ENCODE measurements around the gene EDDM13.
"Not testable (repeated sequence)": the region's sequence is repeated elsewhere in the genome, so short reads cannot be mapped to it uniquely, and the experiment has no call there.

Gene EDDM13, protein sequence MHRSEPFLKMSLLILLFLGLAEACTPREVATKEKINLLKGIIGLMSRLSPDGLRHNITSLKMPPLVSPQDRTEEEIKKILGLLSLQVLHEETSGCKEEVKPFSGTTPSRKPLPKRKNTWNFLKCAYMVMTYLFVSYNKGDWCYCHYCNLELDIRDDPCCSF

DNA sequence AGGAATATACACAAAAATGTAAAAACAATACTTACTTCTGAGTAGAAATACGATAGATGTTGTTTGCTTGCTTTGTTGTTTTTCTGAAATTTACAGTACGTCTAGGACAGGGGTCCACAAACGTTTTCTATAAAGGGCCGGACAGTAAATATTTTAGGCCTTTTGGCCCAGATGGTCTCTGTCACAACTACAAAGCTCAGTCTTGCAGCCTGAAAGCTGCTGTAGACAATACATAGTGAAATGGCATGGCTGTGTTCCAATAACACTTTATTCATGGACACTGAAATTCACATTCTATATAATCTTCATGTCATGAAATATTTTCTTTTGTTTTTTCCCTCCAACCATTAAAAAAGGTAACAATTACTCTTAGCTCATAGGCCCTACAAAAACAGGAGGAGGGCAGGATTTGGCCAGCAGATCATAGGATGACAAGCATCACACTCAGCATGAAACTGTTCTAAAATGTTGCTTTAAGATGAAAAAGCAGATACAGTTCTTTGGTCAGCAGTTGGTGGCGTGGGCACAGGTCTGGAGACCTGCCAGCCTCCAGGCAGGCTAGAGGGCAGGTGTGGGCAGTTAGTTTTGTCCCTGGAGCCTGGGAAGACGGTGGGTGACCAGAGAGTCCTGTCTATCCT, at the start of gene EDDM13:
Gene EDDM13, plus strand, starts transcription at position 588 of the 638 bp plus-strand sequence. CDS start 87 bp downstream, outside the sequence.
- no peak within 1 kb of the TSS for H3K4me3 ChIP-seq (ENCODE audit: low read depth, low read length)
- TF ChIP-seq, protein P1, sequence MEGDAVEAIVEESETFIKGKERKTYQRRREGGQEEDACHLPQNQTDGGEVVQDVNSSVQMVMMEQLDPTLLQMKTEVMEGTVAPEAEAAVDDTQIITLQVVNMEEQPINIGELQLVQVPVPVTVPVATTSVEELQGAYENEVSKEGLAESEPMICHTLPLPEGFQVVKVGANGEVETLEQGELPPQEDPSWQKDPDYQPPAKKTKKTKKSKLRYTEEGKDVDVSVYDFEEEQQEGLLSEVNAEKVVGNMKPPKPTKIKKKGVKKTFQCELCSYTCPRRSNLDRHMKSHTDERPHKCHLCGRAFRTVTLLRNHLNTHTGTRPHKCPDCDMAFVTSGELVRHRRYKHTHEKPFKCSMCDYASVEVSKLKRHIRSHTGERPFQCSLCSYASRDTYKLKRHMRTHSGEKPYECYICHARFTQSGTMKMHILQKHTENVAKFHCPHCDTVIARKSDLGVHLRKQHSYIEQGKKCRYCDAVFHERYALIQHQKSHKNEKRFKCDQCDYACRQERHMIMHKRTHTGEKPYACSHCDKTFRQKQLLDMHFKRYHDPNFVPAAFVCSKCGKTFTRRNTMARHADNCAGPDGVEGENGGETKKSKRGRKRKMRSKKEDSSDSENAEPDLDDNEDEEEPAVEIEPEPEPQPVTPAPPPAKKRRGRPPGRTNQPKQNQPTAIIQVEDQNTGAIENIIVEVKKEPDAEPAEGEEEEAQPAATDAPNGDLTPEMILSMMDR (IDR thresholded peaks at IDR 0.05; ENCODE audit: low read depth, low read length), result no peak

DNA sequence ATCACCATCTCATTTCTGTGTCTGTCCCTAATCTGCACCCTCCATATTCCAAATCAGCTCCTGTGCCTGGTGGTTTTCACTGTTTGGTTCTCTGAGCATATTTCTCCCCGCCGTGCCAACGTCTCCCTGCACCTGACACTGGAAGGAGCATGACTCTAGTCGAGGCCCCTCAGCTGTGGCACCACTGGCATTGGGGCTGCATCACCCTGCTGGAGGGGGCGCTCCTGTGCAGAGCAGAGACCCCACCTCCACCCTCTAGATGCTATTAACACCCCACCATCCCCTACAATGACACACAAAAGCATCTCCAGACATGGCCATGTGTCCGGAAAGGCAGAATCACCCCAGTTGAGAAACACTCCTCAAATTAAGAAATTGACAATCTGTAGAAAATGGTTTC, 49.6 kb upstream of the EDDM13 start:
- H3K4me3 ChIP-seq (ENCODE audit: low read depth, low read length), result no peak overlapping the region
- TF ChIP-seq, protein P1 (IDR thresholded peaks at IDR 0.05; ENCODE audit: low read depth, low read length), result no peak

DNA sequence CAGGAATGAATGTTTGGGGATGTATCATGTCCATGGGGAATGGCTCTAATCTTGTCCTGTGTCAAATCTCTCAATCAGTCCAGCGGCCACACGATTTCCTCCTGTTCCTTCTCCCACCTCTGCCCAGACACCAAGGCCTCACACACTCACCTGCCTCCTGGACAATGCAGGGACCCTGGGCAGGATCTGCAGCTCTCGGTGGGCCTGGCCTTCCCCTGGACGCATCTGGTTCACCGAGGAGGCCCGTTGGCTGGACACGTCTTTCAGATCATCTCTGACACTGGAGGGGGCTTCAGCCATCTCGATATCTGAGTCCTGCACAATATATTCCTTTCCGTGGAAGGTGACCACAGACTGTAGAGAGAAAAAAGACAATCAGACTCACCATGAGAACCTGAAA, 49.1 kb upstream of the EDDM13 start:
- H3K4me3 ChIP-seq (ENCODE audit: low read depth, low read length), result no peak overlapping the region
- TF ChIP-seq, protein P1 (IDR thresholded peaks at IDR 0.05; ENCODE audit: low read depth, low read length), result no peak

DNA sequence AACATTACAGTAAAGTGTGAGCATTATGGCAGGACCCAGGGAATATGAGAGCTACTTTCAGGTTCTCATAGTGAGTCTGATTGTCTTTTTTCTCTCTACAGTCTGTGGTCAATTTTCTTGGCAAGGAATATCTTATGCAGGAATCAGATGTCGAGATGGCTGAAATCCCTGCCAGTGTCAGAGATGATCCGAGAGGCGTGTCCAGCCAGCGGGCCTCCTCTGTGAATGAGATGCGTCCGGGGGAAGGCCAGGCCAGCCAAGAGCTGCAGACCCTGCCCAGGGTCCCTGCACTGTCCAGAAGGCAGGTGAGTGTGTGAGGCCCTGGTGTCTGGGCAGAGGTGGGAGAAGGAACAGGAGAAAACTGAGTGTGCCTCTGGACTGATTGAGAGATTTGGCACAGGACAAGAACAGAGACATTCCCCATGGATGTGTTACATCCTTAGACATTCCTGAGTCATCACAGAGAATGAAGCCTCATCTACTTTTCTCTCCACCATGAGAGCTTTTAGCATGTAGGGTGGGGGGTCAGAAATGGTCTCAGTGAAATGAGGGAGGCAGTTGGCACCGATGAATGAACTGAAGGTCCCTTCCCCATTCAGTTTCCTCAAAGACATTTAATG, 27.3 kb upstream of the EDDM13 start:
- TF ChIP-seq, protein P1 (IDR thresholded peaks at IDR 0.05; ENCODE audit: low read depth, low read length), result no peak

DNA sequence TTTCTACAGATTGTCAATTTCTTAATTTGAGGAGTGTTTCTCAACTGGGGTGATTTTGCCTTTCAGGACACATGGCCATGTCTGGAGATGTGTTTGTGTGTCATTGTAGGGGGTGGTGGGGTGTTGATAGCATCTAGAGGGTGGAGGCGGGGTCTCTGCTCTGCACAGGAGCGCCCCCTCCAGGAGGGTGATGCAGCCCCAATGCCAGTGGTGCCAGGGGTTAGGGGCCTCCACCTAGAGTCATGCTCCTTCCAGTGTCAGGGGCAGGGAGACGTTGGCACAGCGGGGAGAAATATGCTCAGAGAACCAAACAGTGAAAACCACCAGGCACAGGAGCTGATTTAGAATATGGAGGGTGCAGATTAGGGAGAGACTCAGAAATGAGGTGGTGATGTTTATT, 26.8 kb upstream of the EDDM13 start:
- not testable (repeated sequence) for H3K4me3 ChIP-seq (ENCODE audit: low read depth, low read length)

More for the DNA sequence above, 27.3 kb upstream of the EDDM13 start:
- no peak overlapping the region for H3K4me3 ChIP-seq (ENCODE audit: low read depth, low read length)

DNA sequence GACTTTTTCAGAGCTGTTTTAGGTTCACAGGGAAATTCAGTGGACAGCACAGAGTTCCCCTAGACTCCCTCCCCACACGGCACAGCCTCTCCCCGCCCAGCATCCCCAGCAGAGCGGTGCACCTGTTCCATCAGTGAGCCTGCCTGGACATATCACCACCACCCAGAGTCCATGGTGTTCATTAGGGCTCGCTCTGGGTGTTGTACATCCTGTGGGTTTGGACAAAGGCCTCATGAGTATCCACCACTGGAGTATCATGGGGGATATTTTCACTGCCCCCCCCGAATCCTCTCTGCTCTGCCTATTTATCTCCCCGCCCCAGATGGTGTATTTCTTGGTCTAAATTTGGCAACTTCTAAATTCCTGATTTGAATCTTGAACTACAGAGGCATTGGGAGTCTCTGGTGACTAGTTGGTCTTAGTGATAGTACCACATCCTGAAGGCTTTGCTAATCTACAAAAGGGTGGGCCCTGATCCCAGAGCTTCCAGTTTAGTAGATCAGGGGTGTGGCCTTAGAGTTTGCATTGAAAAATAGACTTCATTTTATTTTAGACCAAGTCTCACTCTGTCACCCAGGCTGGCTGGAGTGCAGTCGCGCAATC, 23.7 kb upstream of the EDDM13 start:
- H3K4me3 ChIP-seq (ENCODE audit: low read depth, low read length), result not testable (repeated sequence)

DNA sequence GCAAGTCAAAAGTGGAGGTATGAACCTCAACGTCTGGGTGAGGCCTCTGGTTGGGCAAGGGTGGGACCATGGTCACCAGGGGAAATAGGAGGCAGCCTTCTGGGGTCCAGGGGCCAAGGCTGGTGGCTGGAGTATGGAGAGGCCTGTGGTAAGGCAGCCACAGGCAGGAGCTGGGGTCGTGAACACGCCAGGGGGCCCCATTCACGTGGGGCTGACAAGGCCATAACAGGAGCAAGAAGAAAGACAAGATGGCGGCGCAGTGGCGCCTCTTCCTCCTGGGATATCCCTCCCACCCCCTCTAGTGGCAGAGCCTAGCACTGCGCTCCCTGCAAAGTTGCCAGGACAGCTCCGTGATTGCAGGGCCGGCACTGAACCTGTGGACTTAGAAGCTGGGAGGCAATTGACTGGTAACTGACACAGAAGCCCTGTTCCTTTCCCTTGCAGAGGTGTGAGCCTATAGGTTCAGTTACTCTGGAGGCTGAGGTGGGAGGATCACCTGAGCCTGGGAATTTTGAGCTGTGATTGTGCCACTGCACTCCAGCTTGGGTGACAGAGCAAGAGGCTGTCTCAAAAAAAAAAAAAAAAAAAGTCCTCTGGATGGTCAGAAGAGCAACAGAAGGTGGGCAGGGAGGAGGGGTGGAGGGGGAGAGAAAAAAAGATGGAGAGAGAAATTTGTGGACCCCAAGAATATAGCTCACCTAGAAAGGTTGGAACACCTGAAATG, 19.7 kb upstream of the EDDM13 start:
- H3K4me3 ChIP-seq (ENCODE audit: low read depth, low read length), result no peak overlapping the region
- TF ChIP-seq, protein P1 (IDR thresholded peaks at IDR 0.05; ENCODE audit: low read depth, low read length), result peak; percentile 97

DNA sequence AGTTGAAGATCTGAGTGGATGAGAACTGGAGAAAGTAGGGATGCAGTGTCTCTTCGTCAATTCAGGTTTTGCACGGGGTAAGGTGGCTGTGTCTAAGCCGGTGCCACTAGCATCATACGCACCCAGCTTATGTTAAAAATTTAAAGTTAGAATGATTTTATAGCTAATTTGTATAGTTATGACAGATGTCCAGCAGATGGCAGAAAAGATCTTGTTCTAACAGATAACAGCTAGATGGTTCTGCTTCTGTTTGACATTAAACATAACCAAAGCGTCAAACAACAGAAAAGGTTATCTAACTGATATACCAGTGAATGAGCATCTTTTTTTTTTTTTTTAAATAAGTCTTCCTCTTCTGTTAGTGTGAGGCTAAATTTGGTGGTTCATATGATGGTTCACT, 18.8 kb upstream of the EDDM13 start:
- TF ChIP-seq, protein P1 (IDR thresholded peaks at IDR 0.05; ENCODE audit: low read depth, low read length), result peak; percentile 29; the same call in 1 of the 2 replicates
- no peak overlapping the region for H3K4me3 ChIP-seq (ENCODE audit: low read depth, low read length)
